GM23338 (cell line): Measurements from ENCODE around the gene GRK4.

ENCODE experiments used
- CREB1 ChIP-seq: fragments of 250-450 bp; sonication (Bioruptor Pico); IDR thresholded peaks from 2 replicates; pipeline ENCODE4 v1.5.0; 2020; ENCODE audit warnings: low read depth, mild to moderate bottlenecking, moderate library complexity
- CTCF ChIP-seq, 2 experiments: fragments of 200-600 bp in 1 of 2; sonication (generic) in 1 of 2; conservative IDR thresholded peaks; 2 replicates each; pipeline versions ENCODE4 v1.5.1 to v1.6.1; 2016 to 2017; ENCODE audit warnings: antibody characterized with exemption in 2 of 2, low read depth in 2 of 2, mild to moderate bottlenecking in 2 of 2, moderate library complexity in 1 of 2
- EZH2 ChIP-seq: fragments of 200-600 bp; sonication (generic); IDR thresholded peaks from one replicate; pipeline ENCODE4 v1.8.0; 2017; ENCODE audit warnings: antibody characterized with exemption, mild to moderate bottlenecking, low read depth; ENCODE audit not compliant: unreplicated experiment
- EZH2phosphoT487 ChIP-seq: fragments of 200-600 bp; sonication (generic); IDR thresholded peaks from one replicate; pipeline ENCODE4 v1.8.1; 2018; ENCODE audit warnings: antibody characterized with exemption; ENCODE audit not compliant: unreplicated experiment
- JUNB ChIP-seq: IDR thresholded peaks from one replicate; pipeline ENCODE4 v1.6.1; 2016; ENCODE audit warnings: antibody characterized with exemption; ENCODE audit not compliant: unreplicated experiment
- NANOG ChIP-seq: IDR thresholded peaks from 2 replicates; pipeline ENCODE4 v1.6.1; 2016; ENCODE audit warnings: antibody characterized with exemption, borderline replicate concordance
- POLR2AphosphoS5 ChIP-seq: IDR thresholded peaks from 2 replicates; pipeline ENCODE4 v1.6.1; 2016; ENCODE audit warnings: antibody characterized with exemption, low read depth
- REST ChIP-seq: IDR thresholded peaks from one replicate; pipeline ENCODE4 v1.6.1; 2018; ENCODE audit warnings: antibody characterized with exemption; ENCODE audit not compliant: unreplicated experiment
- STAT1 ChIP-seq: IDR thresholded peaks from one replicate; pipeline ENCODE4 v1.6.1; 2016; ENCODE audit warnings: antibody characterized with exemption; ENCODE audit not compliant: unreplicated experiment
- ZNF114 ChIP-seq: fragments of 250-450 bp; sonication (Bioruptor Pico); IDR thresholded peaks from 2 replicates; pipeline ENCODE4 v1.5.0; 2020; ENCODE audit warnings: mild to moderate bottlenecking, moderate library complexity
- ZNF331 ChIP-seq: fragments of 250-450 bp; sonication (Bioruptor Pico); IDR thresholded peaks from 2 replicates; pipeline ENCODE4 v1.5.0; 2020; ENCODE audit warnings: low read depth, mild to moderate bottlenecking, moderate library complexity
- ZNF462 ChIP-seq: fragments of 250-450 bp; sonication (Bioruptor Pico); IDR thresholded peaks from 2 replicates; pipeline ENCODE4 v1.5.0; 2020; ENCODE audit warnings: mild to moderate bottlenecking, moderate library complexity

- TF ChIP-seq CTCF (conservative IDR thresholded peaks at IDR 0.05; ENCODE audit: low read depth in 2 of 2) = no peak
- TF ChIP-seq POLR2AphosphoS5 = no peak
- no peak for TF ChIP-seq STAT1
- TF ChIP-seq EZH2phosphoT487 = no peak
- TF ChIP-seq ZNF331 (CRISPR knock-in tag) = no peak
- TF ChIP-seq REST = no peak
- TF ChIP-seq NANOG = no peak
- TF ChIP-seq EZH2 = no peak
- no peak for TF ChIP-seq ZNF462 (CRISPR knock-in tag)
- TF ChIP-seq ZNF114 (CRISPR knock-in tag) = no peak
- TF ChIP-seq JUNB = no peak
- TF ChIP-seq CREB1 (CRISPR knock-in tag) = no peak
Measured at GRCh38 chr4:2944586-2945526, 18.5 kb upstream of the GRK4 start.
